HG03378 (cell line): ENCODE measurements around the gene UBR2.
"Not testable (repeated sequence)": the region's sequence is repeated elsewhere in the genome, so short reads cannot be mapped to it uniquely, and the experiment has no call there.

Experiments used
- ATAC-seq: cut with Tn5 transposase; IDR thresholded peaks from one replicate; pipeline ENCODE4 v1.9.1; 2021; ENCODE audit warnings: mild to moderate bottlenecking, moderate library complexity; ENCODE audit not compliant: unreplicated experiment

UBR2 gene

GRCh38 chr6:42690151-42690702 lies 126.4 kb downstream of the UBR2 start:
- no peak for ATAC-seq

DNA sequence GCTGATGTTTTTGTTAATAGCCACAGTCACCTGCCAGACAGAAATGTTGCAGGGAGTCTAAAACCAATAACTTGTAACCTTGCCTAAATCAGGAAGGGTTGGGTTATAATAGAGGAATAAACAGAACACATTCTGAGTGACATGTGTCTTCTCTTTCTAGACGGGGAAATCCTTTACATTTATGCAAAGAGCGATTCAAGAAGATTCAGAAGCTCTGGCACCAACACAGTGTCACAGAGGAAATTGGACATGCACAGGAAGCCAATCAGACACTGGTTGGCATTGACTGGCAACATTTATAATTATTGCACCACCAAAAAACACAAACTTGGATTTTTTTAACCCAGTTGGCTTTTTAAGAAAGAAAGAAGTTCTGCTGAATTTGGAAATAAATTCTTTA lies 127.0 kb downstream of the UBR2 start:
- ATAC-seq: no peak

GRCh38 chr6:42692137-42692911 lies 128.5 kb downstream of the UBR2 start:
- ATAC-seq: no peak

DNA sequence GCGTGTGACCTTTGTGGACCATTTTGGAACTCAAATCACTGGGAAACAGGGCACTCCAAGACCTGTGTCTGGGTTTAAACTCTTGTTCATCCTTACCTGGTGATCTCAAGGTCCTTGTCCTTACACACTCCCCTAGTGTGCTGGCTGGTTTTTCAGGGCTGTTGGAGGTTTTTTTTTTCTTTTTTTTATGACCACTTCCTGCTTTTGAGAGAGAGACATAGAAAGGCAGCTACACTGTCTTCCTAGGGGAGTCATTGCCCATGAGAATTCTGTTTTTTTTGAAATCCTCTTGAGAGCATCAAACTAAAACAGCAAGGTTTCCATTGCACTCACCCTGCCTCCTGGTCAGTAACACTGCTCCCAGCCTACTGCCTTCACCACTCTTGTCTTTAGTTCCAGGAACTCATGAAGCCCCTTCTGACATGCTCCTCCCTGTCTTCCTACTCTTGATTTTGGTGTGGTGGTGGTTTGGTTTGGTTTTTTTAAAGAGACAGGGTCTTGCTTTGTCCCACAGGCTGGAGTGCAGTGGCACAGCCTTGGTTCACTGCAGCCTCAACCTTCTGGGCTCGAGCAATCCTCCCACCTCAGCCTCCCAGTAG lies 130.0 kb downstream of the UBR2 start:
- ATAC-seq: no peak

DNA sequence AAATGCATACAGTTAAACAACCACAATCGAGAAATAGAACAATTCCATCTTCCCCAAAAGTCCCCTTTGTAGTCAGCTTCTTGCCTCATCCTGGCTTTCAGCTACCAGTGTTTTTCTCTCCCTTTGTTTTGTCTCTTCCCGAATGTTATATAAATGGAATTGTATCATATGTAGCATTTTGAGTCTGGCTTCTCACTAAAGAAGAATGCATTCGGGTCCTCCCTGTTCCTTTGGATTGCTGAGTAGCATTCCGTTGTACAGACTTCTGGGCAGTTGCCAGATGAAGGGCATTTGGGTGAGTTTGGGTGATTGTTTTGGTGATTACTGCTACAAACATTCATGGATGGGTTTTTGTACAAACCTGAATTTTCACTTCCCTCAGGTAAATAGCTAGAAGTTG lies 130.8 kb downstream of the UBR2 start:
- ATAC-seq: no peak

GRCh38 chr6:42696526-42697267 lies 132.9 kb downstream of the UBR2 start:
- no peak for ATAC-seq

DNA sequence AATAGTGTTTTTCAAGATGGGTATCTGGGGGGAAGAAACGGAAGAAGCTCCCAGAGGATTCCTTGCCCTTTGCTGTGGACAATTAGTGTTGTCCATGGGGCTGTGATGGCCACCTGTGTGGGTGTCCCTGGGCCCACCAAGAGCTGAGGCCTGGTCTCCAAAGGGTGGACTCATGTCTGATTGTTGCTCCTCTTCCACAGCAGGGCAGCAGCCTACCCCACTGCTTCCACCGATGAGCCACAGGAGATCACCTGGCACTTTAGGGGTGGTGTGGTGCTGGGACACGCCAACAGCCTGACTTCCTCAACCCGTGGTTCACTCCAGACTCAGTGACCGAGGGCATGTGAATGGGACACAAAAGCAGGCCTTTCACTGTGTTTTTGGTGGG lies 133.4 kb downstream of the UBR2 start:
- no peak for ATAC-seq

- no peak for ATAC-seq
These were observed 134.4 kb downstream of the UBR2 start for GRCh38 chr6:42698217-42698616.

DNA sequence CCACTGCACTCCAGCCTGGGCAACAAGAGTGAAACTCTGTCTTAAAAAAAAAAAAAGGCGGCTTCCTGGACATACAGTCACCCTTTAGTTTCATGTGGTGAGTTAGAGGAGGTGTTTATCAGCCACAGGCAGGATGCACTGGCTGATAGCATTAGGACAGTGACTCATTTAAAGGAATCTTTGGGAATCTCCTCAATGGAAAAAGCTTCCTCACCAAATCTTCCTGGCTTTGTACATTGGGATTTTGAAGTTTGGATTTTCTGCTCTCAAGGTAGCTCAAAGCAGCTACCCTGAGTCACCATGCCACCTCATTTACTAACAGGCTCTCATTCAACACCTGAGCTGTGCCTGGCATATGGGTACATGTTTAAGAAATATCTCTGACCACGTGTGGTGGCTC lies 138.4 kb downstream of the UBR2 start:
- no peak for ATAC-seq

DNA sequence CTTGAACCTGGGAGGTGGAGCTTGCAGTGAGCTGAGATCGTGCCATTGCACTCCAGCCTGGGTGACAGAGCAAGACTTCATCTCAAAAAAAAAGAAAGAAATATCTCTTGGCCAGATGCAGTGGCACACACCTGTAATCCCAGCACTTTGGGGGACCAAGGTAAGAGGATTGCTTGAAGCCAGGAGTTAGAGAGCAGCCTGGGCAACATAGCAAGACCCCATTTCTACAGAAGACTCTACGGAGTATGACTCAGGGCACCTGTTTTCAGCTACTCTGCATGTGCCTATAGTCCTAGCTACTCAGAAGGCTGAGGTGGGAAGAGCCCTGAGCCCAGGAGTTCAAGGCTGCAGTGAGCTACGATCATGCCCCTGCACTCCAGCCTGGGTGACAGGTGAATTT lies 139.0 kb downstream of the UBR2 start:
- ATAC-seq: not testable (repeated sequence)

GRCh38 chr6:42704251-42704936 lies 140.6 kb downstream of the UBR2 start:
- no peak for ATAC-seq

DNA sequence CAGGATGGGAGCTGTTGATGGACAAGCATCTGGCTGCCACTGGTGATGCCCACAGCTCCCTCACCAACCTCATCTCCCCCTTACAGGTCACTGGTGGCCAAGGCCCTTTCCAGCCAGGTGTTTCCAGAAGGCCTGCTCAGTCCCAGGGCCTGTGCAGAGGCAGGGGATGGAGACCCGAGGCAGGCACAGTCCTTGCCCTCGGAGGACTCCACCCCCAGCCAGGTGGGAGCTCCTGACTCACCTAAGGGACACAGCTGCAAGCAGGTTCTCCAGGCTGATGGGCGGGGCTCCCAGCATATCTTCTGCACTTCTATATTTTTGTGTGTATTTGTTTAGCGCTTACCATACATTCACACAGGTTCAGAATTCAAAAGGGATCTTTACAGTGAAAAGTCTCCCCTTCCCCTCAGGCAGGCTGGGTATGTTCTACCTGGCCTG lies 141.1 kb downstream of the UBR2 start:
- no peak for ATAC-seq

DNA sequence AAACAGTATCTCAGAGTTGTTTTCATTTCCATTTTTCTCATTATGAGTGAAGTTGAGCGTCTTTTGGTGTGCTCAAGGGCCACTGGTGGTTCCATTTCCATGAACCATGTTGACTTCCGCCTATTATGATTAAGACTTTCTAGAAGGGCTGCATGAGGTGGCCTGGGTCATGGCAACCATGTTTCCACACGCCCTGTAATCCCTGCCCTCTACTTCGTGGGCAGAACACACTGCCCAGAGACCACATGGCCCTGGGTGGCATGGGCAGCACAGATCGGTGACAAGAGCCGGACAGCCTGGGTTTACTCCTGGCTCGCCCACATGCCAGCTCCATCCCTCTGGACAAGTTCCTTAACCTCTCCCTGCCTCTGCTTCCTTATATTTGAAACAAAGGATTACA lies 143.8 kb downstream of the UBR2 start:
- ATAC-seq: no peak

GRCh38 chr6:42708096-42708495 lies 144.3 kb downstream of the UBR2 start:
- no peak for ATAC-seq

GRCh38 chr6:42709871-42710270 lies 146.0 kb downstream of the UBR2 start:
- ATAC-seq: no peak

- ATAC-seq: no peak
These were observed 146.5 kb downstream of the UBR2 start for GRCh38 chr6:42710316-42710715.

DNA sequence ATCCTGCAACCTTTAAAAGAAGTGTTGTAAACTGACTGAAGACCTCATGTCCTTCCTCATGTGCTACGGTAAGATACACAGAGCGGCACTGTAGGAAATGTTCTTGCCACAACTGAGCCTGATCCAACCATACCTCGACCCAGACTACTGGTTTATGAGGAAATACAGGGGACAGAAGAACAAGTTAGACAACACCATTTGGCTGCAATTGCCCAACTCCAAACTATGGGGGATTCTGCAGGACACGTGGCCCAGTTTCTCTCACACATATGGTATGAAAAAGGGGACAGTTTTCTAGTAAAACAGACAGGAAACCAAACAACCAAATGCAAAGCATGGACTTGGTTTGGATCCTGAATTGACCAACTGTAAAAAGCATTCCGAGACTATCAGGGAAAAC lies 148.1 kb downstream of the UBR2 start:
- no peak for ATAC-seq

DNA sequence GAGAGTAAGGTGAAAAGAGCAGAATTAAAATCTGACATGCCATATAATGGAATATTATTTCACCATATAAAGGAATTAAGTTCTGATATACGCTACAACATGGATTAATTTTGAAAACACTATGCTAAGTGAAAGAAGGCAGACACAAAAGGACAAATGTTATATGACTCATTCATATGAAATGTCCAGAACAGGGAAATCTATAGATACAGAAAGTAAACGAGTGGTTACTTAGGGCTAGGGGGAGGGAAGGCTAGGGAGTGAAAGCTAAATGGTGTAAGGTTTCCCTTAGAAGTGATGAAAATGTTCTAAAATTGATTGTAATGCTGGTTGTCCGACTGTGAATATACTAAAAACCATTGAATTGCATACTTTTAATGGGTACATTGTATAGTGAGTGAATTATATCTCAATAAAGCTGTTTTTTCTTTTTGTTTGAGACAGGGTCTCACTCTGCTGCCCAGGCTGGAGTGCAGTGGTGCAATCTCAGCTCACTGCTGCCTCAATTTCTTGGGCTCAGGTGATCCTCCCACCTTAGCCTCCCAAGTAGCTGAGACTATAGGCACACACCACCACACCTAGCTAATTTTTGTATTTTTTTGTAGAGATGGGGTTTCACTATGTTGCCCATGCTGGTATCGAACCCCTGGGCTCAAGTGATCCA lies 150.4 kb downstream of the UBR2 start:
- ATAC-seq: no peak

GRCh38 chr6:42715871-42716270 lies 152.0 kb downstream of the UBR2 start:
- ATAC-seq: no peak

- ATAC-seq: no peak
These were observed 156.9 kb downstream of the UBR2 start for GRCh38 chr6:42720739-42721138.

DNA sequence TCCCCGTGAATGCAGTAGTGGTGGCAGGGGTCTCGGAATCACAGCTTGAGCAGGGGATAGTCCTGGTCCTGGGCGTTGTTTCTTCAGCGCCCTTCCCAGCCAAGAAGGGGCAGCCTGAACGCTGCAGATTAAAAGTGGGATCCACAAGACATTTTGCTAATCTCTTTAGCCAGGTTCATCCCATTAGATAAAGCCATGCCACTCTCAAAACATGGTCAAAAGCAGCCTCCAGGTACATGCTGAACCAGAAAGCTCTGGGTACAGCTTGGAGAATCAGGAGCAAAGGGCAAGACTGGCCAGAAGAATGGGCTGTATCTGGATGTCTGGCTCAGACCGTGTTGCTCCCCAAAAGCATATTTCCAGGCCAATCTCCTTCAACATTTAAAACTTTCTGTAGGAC lies 158.7 kb downstream of the UBR2 start, which contains the start of gene PRPH2:
PRPH2 (minus strand) TSS at position 101 of the 400 bp plus-strand sequence. CDS start 263 bp downstream, outside the sequence.
- no peak for ATAC-seq
